HG02938 (cell line): ENCODE measurements around the gene DGKG.

Experiments
- ATAC-seq: cut with Tn5 transposase; IDR thresholded peaks from one replicate; pipeline ENCODE4 v1.9.1; 2021; ENCODE audit warnings: mild to moderate bottlenecking, moderate library complexity; ENCODE audit not compliant: unreplicated experiment

DGKG gene

GRCh38 chr3:186151077-186151971 is 210.7 kb downstream of the DGKG start:
- ATAC-seq, result no peak

- no peak for ATAC-seq
Measured at GRCh38 chr3:186150041-186150830, 211.8 kb downstream of the DGKG start.

- no peak for ATAC-seq
Measured at GRCh38 chr3:186149319-186149960, 212.6 kb downstream of the DGKG start.

GRCh38 chr3:186144257-186144656 is 217.8 kb downstream of the DGKG start:
- ATAC-seq, result no peak

GRCh38 chr3:186143250-186143649 is 218.8 kb downstream of the DGKG start:
- ATAC-seq, result no peak

- no peak for ATAC-seq
Measured at GRCh38 chr3:186142393-186142932, 219.6 kb downstream of the DGKG start.

- no peak for ATAC-seq
Measured at GRCh38 chr3:186141790-186142189, 220.2 kb downstream of the DGKG start.

- ATAC-seq, result no peak
Measured at GRCh38 chr3:186138272-186138981, 223.6 kb downstream of the DGKG start.

GRCh38 chr3:186137051-186137685 is 224.9 kb downstream of the DGKG start:
- no peak for ATAC-seq

GRCh38 chr3:186133980-186134379 is 228.1 kb downstream of the DGKG start:
- ATAC-seq, result no peak

GRCh38 chr3:186132487-186132886 is 229.5 kb downstream of the DGKG start:
- no peak for ATAC-seq

GRCh38 chr3:186129206-186129605 is 232.8 kb downstream of the DGKG start:
- no peak for ATAC-seq

GRCh38 chr3:186128158-186128557 is 233.9 kb downstream of the DGKG start:
- ATAC-seq, result no peak

GRCh38 chr3:186127463-186127862 is 234.6 kb downstream of the DGKG start:
- ATAC-seq, result no peak

GRCh38 chr3:186125118-186125517 is 236.9 kb downstream of the DGKG start:
- ATAC-seq, result no peak

- ATAC-seq, result no peak
Measured at GRCh38 chr3:186124592-186124991, 237.4 kb downstream of the DGKG start.

GRCh38 chr3:186123012-186123411 is 239.0 kb downstream of the DGKG start:
- ATAC-seq, result no peak

- ATAC-seq, result no peak
Measured at GRCh38 chr3:186121968-186122367, 240.1 kb downstream of the DGKG start.

GRCh38 chr3:186121278-186121677 is 240.8 kb downstream of the DGKG start:
- ATAC-seq, result no peak

GRCh38 chr3:186119499-186119898 is 242.5 kb downstream of the DGKG start:
- ATAC-seq, result no peak
